Measurements from ENCODE around the gene SRD5A2.
A peak's percentile ranks its signal among the peaks of the same experiment; 100 is the strongest.

Gene SRD5A2

DNA sequence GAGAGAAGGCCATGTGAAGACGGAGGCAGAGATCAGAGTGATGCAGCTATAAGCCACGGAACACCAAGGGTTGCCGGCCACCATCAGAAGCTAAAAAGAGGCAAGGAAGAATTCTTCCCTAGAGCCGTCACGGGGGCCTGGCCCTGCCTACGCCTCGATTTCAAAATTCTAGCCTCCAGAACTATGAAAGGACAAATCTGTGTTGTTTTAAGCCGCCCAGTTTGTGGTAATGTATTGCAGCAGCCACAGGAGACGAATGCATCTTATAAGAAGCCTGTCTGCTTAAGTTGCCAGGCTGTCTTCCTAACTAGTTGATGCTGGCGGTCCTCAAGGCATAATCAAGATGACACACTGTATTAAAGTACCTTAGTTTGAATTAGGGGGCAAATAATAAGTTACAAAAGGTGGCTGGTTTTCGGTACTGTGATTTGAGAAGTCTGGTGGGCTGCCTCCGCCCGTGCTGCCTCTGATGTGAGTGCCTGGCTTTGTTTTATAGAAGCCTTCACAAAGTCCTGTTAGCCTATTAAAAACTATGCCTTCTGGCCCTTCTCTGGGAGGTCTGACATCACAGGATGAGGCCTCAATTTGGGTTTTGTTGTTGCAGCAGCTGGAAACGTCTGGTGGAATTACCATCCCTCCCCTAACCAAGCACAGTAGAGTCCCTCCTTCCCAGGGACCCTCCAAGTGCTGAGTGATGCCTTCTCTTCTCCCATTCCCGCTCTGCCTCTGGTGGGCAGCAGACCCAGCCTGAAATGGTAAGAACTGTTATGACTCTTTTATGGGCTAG is 53.6 kb downstream of the SRD5A2 start:
- TF ChIP-seq, protein P1, sequence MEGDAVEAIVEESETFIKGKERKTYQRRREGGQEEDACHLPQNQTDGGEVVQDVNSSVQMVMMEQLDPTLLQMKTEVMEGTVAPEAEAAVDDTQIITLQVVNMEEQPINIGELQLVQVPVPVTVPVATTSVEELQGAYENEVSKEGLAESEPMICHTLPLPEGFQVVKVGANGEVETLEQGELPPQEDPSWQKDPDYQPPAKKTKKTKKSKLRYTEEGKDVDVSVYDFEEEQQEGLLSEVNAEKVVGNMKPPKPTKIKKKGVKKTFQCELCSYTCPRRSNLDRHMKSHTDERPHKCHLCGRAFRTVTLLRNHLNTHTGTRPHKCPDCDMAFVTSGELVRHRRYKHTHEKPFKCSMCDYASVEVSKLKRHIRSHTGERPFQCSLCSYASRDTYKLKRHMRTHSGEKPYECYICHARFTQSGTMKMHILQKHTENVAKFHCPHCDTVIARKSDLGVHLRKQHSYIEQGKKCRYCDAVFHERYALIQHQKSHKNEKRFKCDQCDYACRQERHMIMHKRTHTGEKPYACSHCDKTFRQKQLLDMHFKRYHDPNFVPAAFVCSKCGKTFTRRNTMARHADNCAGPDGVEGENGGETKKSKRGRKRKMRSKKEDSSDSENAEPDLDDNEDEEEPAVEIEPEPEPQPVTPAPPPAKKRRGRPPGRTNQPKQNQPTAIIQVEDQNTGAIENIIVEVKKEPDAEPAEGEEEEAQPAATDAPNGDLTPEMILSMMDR (IDR thresholded peaks at IDR 0.05; ENCODE audit: control insufficient read depth, insufficient read depth, low read depth, low read length, missing control alignments) = no peak
- peak; percentile 52 for DNase-seq (ENCODE audit: low read depth)
- H3K4me3 ChIP-seq (ENCODE audit: control insufficient read depth, low read depth, low read length) = no peak overlapping the region

DNA sequence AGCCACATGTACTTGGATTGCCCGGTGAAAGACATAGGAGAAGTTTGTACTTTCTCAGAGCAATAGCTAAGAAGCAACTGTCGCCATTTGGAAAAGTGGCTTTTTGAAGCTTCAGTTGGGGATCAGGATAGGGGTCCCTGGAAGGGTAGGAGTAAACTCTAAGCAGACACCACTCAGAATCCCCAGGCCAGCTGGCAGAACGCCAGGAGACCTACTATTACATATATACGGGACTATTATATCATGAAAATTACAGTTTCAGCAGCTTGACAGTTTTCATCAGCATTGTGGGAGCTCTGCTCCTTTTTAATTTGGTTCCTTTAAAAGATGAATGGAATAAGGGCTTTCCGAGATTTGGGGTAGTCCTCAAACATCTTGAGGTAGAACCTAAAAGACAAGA is 54.9 kb downstream of the SRD5A2 start:
- no peak for DNase-seq (ENCODE audit: low read depth)
- H3K4me3 ChIP-seq (ENCODE audit: control insufficient read depth, low read depth, low read length) = no peak overlapping the region
- TF ChIP-seq, protein P1 (IDR thresholded peaks at IDR 0.05; ENCODE audit: control insufficient read depth, insufficient read depth, low read depth, low read length, missing control alignments) = no peak

DNA sequence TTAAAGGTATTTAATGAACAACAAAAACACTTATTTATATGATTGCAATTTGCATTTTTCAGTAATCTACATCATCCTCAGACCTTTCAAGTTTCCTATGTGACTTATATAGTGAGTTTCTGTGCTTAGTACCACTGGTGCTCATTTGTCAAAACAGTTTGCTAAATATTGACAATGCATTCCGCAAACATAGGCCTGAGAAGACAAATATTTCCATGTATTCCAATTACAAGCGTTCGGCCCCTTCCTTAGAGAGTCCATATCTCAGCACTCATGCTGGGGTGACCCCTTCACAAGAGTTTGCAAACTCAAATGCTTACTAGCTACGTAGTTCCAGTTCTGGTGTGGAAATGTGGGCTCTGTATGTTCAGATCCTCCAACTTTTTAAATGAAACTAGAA is 56.1 kb downstream of the SRD5A2 start:
- no peak overlapping the region for H3K4me3 ChIP-seq (ENCODE audit: control insufficient read depth, low read depth, low read length)
- TF ChIP-seq, protein P1 (IDR thresholded peaks at IDR 0.05; ENCODE audit: control insufficient read depth, insufficient read depth, low read depth, low read length, missing control alignments) = no peak
- DNase-seq (ENCODE audit: low read depth) = no peak

DNA sequence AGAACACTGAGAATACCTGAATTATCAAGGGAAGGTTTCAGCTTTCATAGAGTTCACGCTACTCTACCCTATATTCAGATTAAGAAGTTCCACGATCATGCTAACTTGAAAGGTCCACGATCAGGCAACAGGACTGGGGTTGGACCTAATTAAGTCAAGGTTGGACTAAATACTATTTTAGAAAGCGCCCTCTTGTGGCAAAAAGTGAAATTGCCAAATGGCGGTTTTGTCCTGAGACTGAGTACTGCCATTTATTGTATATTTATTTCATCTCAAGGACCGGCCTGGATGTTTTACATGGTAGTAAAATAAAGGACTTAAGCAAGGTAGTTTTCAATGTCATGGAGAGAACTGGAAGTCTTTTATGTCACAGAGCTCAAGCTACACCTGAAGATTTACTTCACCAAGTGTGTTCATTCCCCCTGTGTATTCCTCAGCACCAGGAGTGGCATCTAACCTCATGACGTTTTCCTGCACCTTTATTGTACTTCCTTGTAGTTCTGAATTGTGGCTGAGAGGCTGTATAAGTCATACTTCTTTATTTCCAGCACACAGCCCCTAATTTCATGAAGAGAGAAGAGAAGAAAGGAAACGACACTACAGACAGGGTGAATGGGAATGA is 56.8 kb downstream of the SRD5A2 start:
- TF ChIP-seq, protein P1 (IDR thresholded peaks at IDR 0.05; ENCODE audit: control insufficient read depth, insufficient read depth, low read depth, low read length, missing control alignments) = peak; percentile 71
- peak; percentile 14 for DNase-seq (ENCODE audit: low read depth)
- H3K4me3 ChIP-seq (ENCODE audit: control insufficient read depth, low read depth, low read length) = no peak overlapping the region

DNA sequence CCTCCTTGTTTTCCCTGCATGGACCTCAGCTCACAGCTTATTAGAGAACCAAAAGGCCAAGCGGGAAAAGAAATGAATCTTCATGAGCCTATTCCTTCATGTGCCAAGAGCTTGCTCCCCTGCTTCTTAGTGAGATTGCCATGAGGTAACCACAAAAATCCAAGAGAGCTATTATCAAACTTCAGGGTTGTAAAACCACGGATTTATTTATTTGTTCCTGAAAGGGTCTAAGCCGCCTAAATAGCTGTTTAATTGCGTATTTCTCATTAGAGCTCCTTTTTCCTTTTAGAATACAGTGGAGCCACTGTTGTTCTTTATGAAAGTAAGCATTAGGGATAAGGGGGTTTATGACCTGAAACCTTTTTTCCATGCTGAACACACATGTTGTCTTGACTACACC is 58.0 kb downstream of the SRD5A2 start:
- TF ChIP-seq, protein P1 (IDR thresholded peaks at IDR 0.05; ENCODE audit: control insufficient read depth, insufficient read depth, low read depth, low read length, missing control alignments) = no peak
- H3K4me3 ChIP-seq (ENCODE audit: control insufficient read depth, low read depth, low read length) = no peak overlapping the region
- DNase-seq (ENCODE audit: low read depth) = peak; percentile 5

DNA sequence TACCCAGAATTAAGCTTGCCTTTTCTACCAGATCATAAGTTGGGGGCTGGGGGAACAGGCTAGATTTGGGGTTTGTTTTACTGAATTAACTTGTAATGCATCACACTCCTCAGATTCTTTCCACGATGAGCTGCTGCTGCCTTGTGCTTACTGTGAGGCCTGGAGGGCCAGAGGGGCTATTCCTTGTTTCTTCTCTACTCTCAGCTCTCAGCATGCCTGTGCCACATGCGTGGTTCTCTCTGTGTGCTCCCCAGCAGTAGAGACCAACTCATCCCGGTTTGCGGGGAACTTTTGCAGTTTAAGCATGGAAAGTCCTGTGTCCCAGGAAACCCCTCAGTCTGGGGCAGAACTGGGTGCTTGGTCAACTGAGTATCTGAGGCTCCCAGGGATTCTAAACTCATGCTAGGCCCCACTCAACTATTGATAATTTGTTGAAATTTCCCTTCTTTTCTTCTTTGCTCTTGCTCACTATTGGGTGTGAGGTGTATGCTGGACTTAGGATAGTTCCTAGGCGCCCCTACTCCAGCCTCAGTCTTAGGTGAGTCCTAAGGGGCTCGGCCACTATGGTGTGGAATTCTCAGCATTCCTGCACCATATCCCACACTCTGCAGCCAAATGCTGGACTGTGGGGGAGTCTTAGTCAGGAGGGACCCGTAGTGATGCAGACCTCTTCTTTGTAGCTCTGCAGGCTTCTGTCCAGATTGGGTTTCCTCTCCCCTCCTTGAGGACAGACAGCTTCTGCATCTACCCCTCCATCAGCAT is 63.1 kb downstream of the SRD5A2 start:
- DNase-seq (ENCODE audit: low read depth) = no peak
- TF ChIP-seq, protein P1 (IDR thresholded peaks at IDR 0.05; ENCODE audit: control insufficient read depth, insufficient read depth, low read depth, low read length, missing control alignments) = no peak
- H3K4me3 ChIP-seq (ENCODE audit: control insufficient read depth, low read depth, low read length) = no peak overlapping the region
